ENCODE measurements around the gene STARD10. TPM values are rescaled to one million over a fixed set of nuclear protein-coding genes. Genes with fewer than 3 reads are reported as not detected.
A peak's percentile ranks its signal among the peaks of the same experiment; 100 is the strongest.

STARD10 gene
- total and polyA plus RNA-seq, 9 of the 15 experiments (the other 6 are each of a cell fraction or from before 2014, with no cell fraction given): 0.15 to 52.9 (median 32.3) TPM

DNA sequence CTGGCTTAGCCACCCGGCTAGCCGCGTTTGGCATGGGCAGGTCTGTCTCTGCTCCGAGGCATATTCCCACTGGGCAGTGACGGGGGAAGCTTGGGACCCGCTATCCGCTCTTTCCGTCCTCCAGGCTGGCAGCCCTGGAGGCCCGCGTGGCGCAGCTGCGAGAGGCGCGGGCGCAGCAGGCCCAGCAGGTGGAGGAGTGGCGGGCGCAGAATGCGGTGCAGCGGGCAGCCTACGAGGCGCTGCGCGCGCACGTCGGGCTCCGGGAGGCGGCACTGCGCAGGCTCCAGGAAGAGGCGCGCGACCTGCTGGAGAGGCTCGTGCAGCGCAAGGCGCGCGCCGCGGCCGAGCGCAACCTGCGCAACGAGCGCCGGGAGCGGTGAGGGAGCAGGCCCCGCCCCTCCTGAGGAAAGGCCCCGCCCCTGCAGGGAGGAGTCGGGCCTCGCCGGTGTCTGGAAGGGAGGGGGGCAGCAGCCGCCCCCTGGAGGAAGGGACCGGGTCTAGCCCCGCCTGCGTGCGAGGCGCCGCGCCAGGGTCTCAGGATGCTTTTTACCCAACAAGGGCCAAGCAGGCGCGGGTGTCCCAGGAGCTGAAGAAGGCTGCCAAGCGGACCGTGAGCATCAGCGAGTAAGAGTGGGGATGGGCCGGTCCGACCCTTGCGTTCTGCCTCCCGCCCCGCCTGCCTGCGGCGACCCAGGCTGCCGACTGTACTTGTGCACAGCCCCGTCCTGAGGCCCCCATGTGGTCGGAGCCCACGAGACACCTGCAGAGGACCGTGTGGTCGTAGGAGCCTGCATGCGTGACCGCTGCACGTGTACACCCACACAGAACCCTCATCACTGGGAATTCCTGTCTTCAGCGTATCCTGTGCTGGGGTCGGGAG lies 28.3 kb upstream of the STARD10 start (continued):
- TF ChIP-seq, protein P1, sequence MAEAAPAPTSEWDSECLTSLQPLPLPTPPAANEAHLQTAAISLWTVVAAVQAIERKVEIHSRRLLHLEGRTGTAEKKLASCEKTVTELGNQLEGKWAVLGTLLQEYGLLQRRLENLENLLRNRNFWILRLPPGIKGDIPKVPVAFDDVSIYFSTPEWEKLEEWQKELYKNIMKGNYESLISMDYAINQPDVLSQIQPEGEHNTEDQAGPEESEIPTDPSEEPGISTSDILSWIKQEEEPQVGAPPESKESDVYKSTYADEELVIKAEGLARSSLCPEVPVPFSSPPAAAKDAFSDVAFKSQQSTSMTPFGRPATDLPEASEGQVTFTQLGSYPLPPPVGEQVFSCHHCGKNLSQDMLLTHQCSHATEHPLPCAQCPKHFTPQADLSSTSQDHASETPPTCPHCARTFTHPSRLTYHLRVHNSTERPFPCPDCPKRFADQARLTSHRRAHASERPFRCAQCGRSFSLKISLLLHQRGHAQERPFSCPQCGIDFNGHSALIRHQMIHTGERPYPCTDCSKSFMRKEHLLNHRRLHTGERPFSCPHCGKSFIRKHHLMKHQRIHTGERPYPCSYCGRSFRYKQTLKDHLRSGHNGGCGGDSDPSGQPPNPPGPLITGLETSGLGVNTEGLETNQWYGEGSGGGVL (CRISPR knock-in tag; IDR thresholded peaks at IDR 0.05): no peak
- TF ChIP-seq JUND (IDR thresholded peaks at IDR 0.05; ENCODE audit: borderline replicate concordance, low read depth, low read length): no peak
- no peak for TF ChIP-seq JUND (tag; IDR thresholded peaks at IDR 0.05; ENCODE audit: borderline replicate concordance, low read depth, low read length)
- TF ChIP-seq, protein P2, sequence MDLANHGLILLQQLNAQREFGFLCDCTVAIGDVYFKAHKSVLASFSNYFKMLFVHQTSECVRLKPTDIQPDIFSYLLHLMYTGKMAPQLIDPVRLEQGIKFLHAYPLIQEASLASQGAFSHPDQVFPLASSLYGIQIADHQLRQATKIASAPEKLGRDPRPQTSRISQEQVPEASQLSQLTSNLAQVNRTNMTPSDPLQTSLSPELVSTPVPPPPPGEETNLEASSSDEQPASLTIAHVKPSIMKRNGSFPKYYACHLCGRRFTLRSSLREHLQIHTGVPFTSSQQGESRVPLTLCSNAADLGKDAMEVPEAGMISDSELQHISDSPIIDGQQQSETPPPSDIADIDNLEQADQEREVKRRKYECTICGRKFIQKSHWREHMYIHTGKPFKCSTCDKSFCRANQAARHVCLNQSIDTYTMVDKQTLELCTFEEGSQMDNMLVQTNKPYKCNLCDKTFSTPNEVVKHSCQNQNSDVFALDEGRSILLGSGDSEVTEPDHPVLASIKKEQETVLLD (IDR thresholded peaks at IDR 0.05): no peak
- TF ChIP-seq, protein P3, sequence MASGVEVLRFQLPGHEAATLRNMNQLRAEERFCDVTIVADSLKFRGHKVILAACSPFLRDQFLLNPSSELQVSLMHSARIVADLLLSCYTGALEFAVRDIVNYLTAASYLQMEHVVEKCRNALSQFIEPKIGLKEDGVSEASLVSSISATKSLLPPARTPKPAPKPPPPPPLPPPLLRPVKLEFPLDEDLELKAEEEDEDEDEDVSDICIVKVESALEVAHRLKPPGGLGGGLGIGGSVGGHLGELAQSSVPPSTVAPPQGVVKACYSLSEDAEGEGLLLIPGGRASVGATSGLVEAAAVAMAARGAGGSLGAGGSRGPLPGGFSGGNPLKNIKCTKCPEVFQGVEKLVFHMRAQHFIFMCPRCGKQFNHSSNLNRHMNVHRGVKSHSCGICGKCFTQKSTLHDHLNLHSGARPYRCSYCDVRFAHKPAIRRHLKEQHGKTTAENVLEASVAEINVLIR (CRISPR knock-in tag; IDR thresholded peaks at IDR 0.05): no peak
- TF ChIP-seq BRD4 (IDR thresholded peaks at IDR 0.05): no peak
- no peak for TF ChIP-seq BRCA1 (IDR thresholded peaks at IDR 0.05)
- TF ChIP-seq BRCA1 (CRISPR knock-in tag; IDR thresholded peaks at IDR 0.05): no peak
- TF ChIP-seq MEIS2 (IDR thresholded peaks at IDR 0.05; ENCODE audit: partially characterized antibody): peak; percentile 84
- no peak for TF ChIP-seq SOX6 (IDR thresholded peaks at IDR 0.05)
- TF ChIP-seq ZEB2 (IDR thresholded peaks at IDR 0.05): no peak
- TF ChIP-seq XRCC5 (IDR thresholded peaks at IDR 0.05; ENCODE audit: low read depth, low read length): no peak
- TF ChIP-seq ZC3H8 (IDR thresholded peaks at IDR 0.05): no peak
- TF ChIP-seq, protein P4, sequence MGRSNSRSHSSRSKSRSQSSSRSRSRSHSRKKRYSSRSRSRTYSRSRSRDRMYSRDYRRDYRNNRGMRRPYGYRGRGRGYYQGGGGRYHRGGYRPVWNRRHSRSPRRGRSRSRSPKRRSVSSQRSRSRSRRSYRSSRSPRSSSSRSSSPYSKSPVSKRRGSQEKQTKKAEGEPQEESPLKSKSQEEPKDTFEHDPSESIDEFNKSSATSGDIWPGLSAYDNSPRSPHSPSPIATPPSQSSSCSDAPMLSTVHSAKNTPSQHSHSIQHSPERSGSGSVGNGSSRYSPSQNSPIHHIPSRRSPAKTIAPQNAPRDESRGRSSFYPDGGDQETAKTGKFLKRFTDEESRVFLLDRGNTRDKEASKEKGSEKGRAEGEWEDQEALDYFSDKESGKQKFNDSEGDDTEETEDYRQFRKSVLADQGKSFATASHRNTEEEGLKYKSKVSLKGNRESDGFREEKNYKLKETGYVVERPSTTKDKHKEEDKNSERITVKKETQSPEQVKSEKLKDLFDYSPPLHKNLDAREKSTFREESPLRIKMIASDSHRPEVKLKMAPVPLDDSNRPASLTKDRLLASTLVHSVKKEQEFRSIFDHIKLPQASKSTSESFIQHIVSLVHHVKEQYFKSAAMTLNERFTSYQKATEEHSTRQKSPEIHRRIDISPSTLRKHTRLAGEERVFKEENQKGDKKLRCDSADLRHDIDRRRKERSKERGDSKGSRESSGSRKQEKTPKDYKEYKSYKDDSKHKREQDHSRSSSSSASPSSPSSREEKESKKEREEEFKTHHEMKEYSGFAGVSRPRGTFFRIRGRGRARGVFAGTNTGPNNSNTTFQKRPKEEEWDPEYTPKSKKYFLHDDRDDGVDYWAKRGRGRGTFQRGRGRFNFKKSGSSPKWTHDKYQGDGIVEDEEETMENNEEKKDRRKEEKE (IDR thresholded peaks at IDR 0.05; ENCODE audit: borderline replicate concordance in 1 of 2, control insufficient read depth in 1 of 2, low read depth in 2 of 2, low read length in 1 of 2): no peak
- TF ChIP-seq ZC3H4 (CRISPR knock-in tag; IDR thresholded peaks at IDR 0.05; ENCODE audit: borderline replicate concordance): no peak
- TF ChIP-seq, protein P5, sequence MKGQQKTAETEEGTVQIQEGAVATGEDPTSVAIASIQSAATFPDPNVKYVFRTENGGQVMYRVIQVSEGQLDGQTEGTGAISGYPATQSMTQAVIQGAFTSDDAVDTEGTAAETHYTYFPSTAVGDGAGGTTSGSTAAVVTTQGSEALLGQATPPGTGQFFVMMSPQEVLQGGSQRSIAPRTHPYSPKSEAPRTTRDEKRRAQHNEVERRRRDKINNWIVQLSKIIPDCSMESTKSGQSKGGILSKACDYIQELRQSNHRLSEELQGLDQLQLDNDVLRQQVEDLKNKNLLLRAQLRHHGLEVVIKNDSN (CRISPR knock-in tag; IDR thresholded peaks at IDR 0.05): 0 out of 2 replicates have a peak, but pooled peaks have one; percentile 6
- TF ChIP-seq, protein P6, sequence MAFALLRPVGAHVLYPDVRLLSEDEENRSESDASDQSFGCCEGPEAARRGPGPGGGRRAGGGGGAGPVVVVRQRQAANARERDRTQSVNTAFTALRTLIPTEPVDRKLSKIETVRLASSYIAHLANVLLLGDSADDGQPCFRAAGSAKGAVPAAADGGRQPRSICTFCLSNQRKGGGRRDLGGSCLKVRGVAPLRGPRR (CRISPR knock-in tag; IDR thresholded peaks at IDR 0.05): no peak
- no peak for TF ChIP-seq ZNF780A (CRISPR knock-in tag; IDR thresholded peaks at IDR 0.05)
- TF ChIP-seq FIP1L1 (IDR thresholded peaks at IDR 0.05; ENCODE audit: low read depth, low read length, poor library complexity, severe bottlenecking): peak; percentile 35

Measured in K562 (cell line).